Measurements from ENCODE around the gene PTPN4.

DNA sequence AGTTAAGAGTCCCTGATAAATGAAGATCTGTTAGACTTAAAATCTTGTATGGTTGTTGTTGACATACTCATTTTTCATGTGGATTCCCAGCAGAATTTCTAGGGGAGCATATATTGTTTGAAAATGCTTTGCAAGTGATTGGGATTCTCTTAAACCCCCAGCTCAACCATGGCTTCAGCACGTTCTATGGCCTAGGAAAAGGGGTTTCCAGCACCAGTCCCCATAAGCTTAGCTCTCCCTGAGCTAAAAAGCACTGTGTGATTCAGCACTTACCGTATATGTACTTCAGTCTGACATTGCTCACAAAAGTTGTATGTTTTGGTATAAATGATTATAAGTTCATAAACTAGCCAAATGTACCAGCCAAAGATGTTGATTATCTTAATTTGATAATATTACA, 173.1 kb downstream of the PTPN4 start:
- TF ChIP-seq, protein P1, sequence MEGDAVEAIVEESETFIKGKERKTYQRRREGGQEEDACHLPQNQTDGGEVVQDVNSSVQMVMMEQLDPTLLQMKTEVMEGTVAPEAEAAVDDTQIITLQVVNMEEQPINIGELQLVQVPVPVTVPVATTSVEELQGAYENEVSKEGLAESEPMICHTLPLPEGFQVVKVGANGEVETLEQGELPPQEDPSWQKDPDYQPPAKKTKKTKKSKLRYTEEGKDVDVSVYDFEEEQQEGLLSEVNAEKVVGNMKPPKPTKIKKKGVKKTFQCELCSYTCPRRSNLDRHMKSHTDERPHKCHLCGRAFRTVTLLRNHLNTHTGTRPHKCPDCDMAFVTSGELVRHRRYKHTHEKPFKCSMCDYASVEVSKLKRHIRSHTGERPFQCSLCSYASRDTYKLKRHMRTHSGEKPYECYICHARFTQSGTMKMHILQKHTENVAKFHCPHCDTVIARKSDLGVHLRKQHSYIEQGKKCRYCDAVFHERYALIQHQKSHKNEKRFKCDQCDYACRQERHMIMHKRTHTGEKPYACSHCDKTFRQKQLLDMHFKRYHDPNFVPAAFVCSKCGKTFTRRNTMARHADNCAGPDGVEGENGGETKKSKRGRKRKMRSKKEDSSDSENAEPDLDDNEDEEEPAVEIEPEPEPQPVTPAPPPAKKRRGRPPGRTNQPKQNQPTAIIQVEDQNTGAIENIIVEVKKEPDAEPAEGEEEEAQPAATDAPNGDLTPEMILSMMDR (conservative IDR thresholded peaks at IDR 0.05; ENCODE audit: low read length), result no peak
- no peak for TF ChIP-seq EZH2phosphoT487 (IDR thresholded peaks at IDR 0.05; ENCODE audit: borderline replicate concordance)

All from Loucy (cell line).